DOHH2 (cell line): ENCODE data around the gene MAGEH1.

ENCODE experiments used
- H3F3A ChIP-seq: fragments of 200-600 bp; sonication (generic), shearing (Covaris generic); 2 replicates; pipeline ENCODE4 v1.6.0; 2016; ENCODE audit warnings: antibody characterized with exemption, mild to moderate bottlenecking; ENCODE audit not compliant: control insufficient read depth, insufficient read depth
- H3K27ac ChIP-seq: fragments of 200-600 bp; sonication (generic); 2 replicates; pipeline ENCODE4 v1.5.1; 2014; ENCODE audit warnings: low read depth, mild to moderate bottlenecking, low read length, moderate library complexity
- H3K27me3 ChIP-seq: fragments of 200-600 bp; sonication (generic); 2 replicates; pipeline ENCODE4 v1.6.1; 2014; ENCODE audit warnings: mild to moderate bottlenecking, low read length, mixed read lengths; ENCODE audit not compliant: control insufficient read depth
- H3K36me3 ChIP-seq: fragments of 200-600 bp; sonication (generic); 2 replicates; pipeline ENCODE4 v1.6.1; 2014; ENCODE audit warnings: mild to moderate bottlenecking, low read length, moderate library complexity, mixed read lengths; ENCODE audit not compliant: control insufficient read depth
- H3K4me1 ChIP-seq: fragments of 200-600 bp; sonication (generic); 2 replicates; pipeline ENCODE4 v1.6.1; 2014; ENCODE audit warnings: mild to moderate bottlenecking, low read length, mixed read lengths; ENCODE audit not compliant: control insufficient read depth
- H3K4me2 ChIP-seq: fragments of 200-600 bp; sonication (generic); 2 replicates; pipeline ENCODE4 v1.6.0; 2014; ENCODE audit warnings: mild to moderate bottlenecking, low read length, moderate library complexity
- H3K4me3 ChIP-seq: fragments of 200-600 bp; sonication (generic); 2 replicates; pipeline ENCODE4 v1.5.1; 2014; ENCODE audit warnings: mild to moderate bottlenecking, low read length, mixed read lengths
- H3K79me2 ChIP-seq: fragments of 200-600 bp; sonication (generic); 2 replicates; pipeline ENCODE4 v1.6.1; 2014; ENCODE audit warnings: mild to moderate bottlenecking, low read length, mixed read lengths; ENCODE audit not compliant: control insufficient read depth
- H3K9me2 ChIP-seq: fragments of 200-600 bp; sonication (generic); replicated peaks from 2 replicates; pipeline ENCODE4 v1.6.1; 2014; ENCODE audit warnings: mild to moderate bottlenecking, low read length, mixed read lengths; ENCODE audit not compliant: control insufficient read depth
- H3K9me3 ChIP-seq: fragments of 200-600 bp; sonication (generic); 2 replicates; pipeline ENCODE4 v1.6.1; 2014; ENCODE audit warnings: antibody characterized with exemption, low read length, mixed read lengths; ENCODE audit not compliant: control insufficient read depth, insufficient read depth
- H4K20me1 ChIP-seq: fragments of 200-600 bp; sonication (generic); 2 replicates; pipeline ENCODE4 v1.6.0; 2014; ENCODE audit warnings: low read depth, mild to moderate bottlenecking, antibody characterized with exemption, low read length, moderate library complexity; ENCODE audit not compliant: control insufficient read depth, insufficient read depth
- CTCF ChIP-seq: fragments of 200-600 bp; sonication (generic); IDR thresholded peaks from one replicate; pipeline ENCODE4 v1.5.1; 2014; ENCODE audit warnings: antibody characterized with exemption, mild to moderate bottlenecking, low read depth, low read length; ENCODE audit not compliant: poor library complexity, severe bottlenecking
- EZH2phosphoT487 ChIP-seq: fragments of 200-600 bp; sonication (generic); IDR thresholded peaks from 2 replicates; pipeline ENCODE4 v1.6.1; 2017; ENCODE audit warnings: borderline replicate concordance, mild to moderate bottlenecking, antibody characterized with exemption, low read length, moderate library complexity, mixed read lengths

Gene MAGEH1

GRCh38 chrX:55484948-55485347, 33.0 kb downstream of the MAGEH1 start:
- Histone ChIP-seq H3F3A (no peaks in the 10 kb centered on the region), H3K79me2 (no peaks in the 10 kb centered on the region), H3K4me1 (peaks cover 8% of the 10 kb centered on the region), H3K9me2 (no peaks in the 10 kb centered on the region), H3K27me3 (no peaks in the 10 kb centered on the region), H3K4me3 (no peak overlapping the region), H3K9me3 (no peaks in the 10 kb centered on the region), H3K36me3 (no peaks in the 10 kb centered on the region), H3K4me2 (no peak overlapping the region), H4K20me1 (no peaks in the 10 kb centered on the region), H3K27ac (no peak overlapping the region)
- TF ChIP-seq EZH2phosphoT487 = no peak
- TF ChIP-seq CTCF = no peak

DNA sequence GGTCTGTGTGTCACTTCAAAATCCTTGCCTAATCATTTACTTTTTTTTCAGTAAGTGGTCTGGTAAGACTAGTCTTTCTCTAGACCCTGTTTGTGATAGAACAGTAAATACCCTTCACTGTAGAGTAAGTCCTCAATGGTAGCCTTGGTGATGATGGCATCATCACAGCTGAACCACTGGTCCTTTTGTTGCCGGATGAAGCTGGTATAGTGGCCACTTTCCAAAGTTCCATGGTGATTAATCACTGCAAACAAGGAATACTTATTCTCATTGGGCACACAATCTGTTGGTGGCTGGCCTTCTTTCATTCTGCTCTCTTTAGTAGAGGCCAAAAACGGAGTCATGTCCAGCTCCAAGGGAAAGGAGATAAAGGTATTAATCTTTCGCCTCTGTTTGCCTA, 34.8 kb downstream of the MAGEH1 start:
- H3K79me2 ChIP-seq = no peaks in the 10 kb centered on the region
- no peaks in the 10 kb centered on the region for H3K9me3 ChIP-seq
- H3K36me3 ChIP-seq = no peaks in the 10 kb centered on the region
- no peak overlapping the region for H3K4me2 ChIP-seq
- TF ChIP-seq CTCF = no peak
- TF ChIP-seq EZH2phosphoT487 = no peak
- no peak overlapping the region for H3K27ac ChIP-seq
- H3F3A ChIP-seq = no peaks in the 10 kb centered on the region
- no peaks in the 10 kb centered on the region for H3K27me3 ChIP-seq
- H3K4me1 ChIP-seq = peaks cover 10% of the 10 kb centered on the region
- H3K4me3 ChIP-seq = no peak overlapping the region
- H4K20me1 ChIP-seq = no peaks in the 10 kb centered on the region
- H3K9me2 ChIP-seq = no peaks in the 10 kb centered on the region

- Histone ChIP-seq H3K27ac (no peak overlapping the region), H3K27me3 (no peaks in the 10 kb centered on the region), H4K20me1 (no peaks in the 10 kb centered on the region), H3K9me3 (no peaks in the 10 kb centered on the region), H3K36me3 (no peaks in the 10 kb centered on the region), H3K9me2 (no peaks in the 10 kb centered on the region), H3K4me3 (no peak overlapping the region), H3K4me1 (peaks cover 10% of the 10 kb centered on the region), H3F3A (no peaks in the 10 kb centered on the region), H3K4me2 (no peak overlapping the region), H3K79me2 (no peaks in the 10 kb centered on the region)
- no peak for TF ChIP-seq EZH2phosphoT487
These were observed 35.2 kb downstream of the MAGEH1 start for GRCh38 chrX:55487143-55487542.

DNA sequence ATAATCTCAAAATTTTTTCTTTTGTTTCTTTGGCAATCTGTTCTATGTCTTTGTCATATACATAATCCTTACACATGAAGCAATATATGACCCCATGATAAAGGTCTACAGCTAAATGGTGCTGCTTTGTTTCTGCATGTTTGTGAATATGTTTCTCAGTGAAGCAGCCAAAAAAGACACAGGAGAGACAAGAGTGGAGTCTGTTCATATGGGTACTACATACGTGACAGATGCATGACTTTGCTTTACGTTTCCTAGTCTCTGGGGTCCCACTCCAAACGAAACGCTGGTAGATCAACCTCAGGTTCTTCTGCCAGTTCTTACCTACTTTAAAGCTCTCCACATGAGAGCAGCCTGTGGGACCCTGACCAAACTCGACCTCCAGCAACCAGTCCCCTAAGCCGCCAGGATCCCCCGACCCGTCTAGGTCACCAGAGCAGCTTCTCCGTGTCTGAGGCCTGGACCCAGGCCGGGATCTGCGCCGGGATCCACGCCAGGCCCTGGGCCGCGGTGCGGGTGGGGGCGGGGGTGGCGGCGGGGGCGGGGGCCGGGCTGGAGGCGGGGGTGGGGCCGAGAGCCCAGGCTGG, 36.2 kb downstream of the MAGEH1 start:
- Histone ChIP-seq H3K27ac (no peak overlapping the region), H3K4me2 (peak overlapping the region; percentile 56)

More for the DNA sequence above, 36.2 kb downstream of the MAGEH1 start:
- Histone ChIP-seq H3F3A (no peaks in the 10 kb centered on the region), H3K9me3 (no peaks in the 10 kb centered on the region), H3K4me3 (peak overlapping the region; percentile 81), H3K4me1 (peaks cover 10% of the 10 kb centered on the region), H4K20me1 (no peaks in the 10 kb centered on the region), H3K9me2 (no peaks in the 10 kb centered on the region), H3K27me3 (no peaks in the 10 kb centered on the region), H3K36me3 (no peaks in the 10 kb centered on the region), H3K79me2 (no peaks in the 10 kb centered on the region)
- TF ChIP-seq EZH2phosphoT487 (no peak), CTCF (no peak)
